Gastroesophageal sphincter (tissue), 4 donors: ENCODE results near the gene FEM1B. TPM values are rescaled to one million over a fixed set of nuclear protein-coding genes. Genes with fewer than 3 reads are reported as not detected.

ENCODE experiments used
- ATAC-seq: fragments of 150-250 bp; one replicate; pipeline ENCODE4 v1.9.1; 2016; ENCODE audit warnings: mild to moderate bottlenecking, moderate library complexity
- H3K27ac ChIP-seq, 4 donors: fragments of 200-600 bp; sonication (generic) in 3 of 4; 1 replicate in 3 of 4; 2 replicates in 1 of 4; pipeline ENCODE4 v1.5.1; 2016 to 2019
- H3K27me3 ChIP-seq: fragments of 200-600 bp; sonication (generic); one replicate; pipeline ENCODE4 v1.5.1; 2019
- H3K36me3 ChIP-seq, 2 donors: fragments of 200-600 bp; sonication (generic); one replicate each; pipeline ENCODE4 v1.5.1; 2019; ENCODE audit warnings: control low read depth in 1 of 2
- H3K4me1 ChIP-seq, 3 donors: fragments of 200-600 bp; sonication (generic); 1 replicate in 2 of 3; 2 replicates in 1 of 3; pipeline ENCODE4 v1.5.1; 2016 to 2019; ENCODE audit warnings: control low read depth in 2 of 3
- H3K4me3 ChIP-seq, 2 donors: fragments of 200-600 bp; sonication (generic); one replicate each; pipeline ENCODE4 v1.5.1; 2019; ENCODE audit warnings: mild to moderate bottlenecking in 1 of 2, moderate library complexity in 1 of 2
- H3K9me3 ChIP-seq, 3 donors: fragments of 200-600 bp; sonication (generic); one replicate each; pipeline ENCODE4 v1.5.1; 2017 to 2019; ENCODE audit warnings: control low read depth in 2 of 3
- EP300 ChIP-seq: sonication (generic); formaldehyde crosslinking; IDR thresholded peaks from one replicate; pipeline ENCODE4 v1.6.1; 2017; ENCODE audit warnings: antibody characterized with exemption, mild to moderate bottlenecking
- POLR2A ChIP-seq, 2 donors: fragments of 450-650 bp; IDR thresholded peaks; one replicate each; pipeline ENCODE4 v1.6.1; 2017; ENCODE audit warnings: antibody characterized with exemption in 2 of 2, mild to moderate bottlenecking in 2 of 2, moderate library complexity in 1 of 2
- POLR2AphosphoS5 ChIP-seq: sonication (generic); formaldehyde crosslinking; IDR thresholded peaks from one replicate; pipeline ENCODE4 v1.6.1; 2017; ENCODE audit warnings: antibody characterized with exemption
- WGBS, 2 donors: methylation state at CpG; one replicate each; pipeline ENCODE4 v1.1.5; 2018; ENCODE audit warnings: low coverage in 1 of 2; 5-methylcytosine and 5-hydroxymethylcytosine counted together
- total RNA-seq, 4 donors: library from RNA; depleted of rRNA; stranded (reverse); fragments of >200 nt; gene quantifications; one replicate each; pipeline ENCODE4 v1.1.0, GENCODE V29; 2016
- TF ChIP-seq, protein P1 (sequence below), 4 experiments: fragments of 200-600 bp in 2 of 4; fragments of 450-650 bp in 2 of 4; sonication (generic) in 1 of 4; IDR thresholded peaks; one replicate each; pipeline ENCODE4 v1.5.1; 2017 to 2019; ENCODE audit warnings: antibody characterized with exemption in 4 of 4, mild to moderate bottlenecking in 2 of 4, moderate library complexity in 2 of 4

Gene FEM1B
- total RNA-seq, 4 donors from 2014 or later: 64.8 to 71.7 (median 67.5) TPM

DNA sequence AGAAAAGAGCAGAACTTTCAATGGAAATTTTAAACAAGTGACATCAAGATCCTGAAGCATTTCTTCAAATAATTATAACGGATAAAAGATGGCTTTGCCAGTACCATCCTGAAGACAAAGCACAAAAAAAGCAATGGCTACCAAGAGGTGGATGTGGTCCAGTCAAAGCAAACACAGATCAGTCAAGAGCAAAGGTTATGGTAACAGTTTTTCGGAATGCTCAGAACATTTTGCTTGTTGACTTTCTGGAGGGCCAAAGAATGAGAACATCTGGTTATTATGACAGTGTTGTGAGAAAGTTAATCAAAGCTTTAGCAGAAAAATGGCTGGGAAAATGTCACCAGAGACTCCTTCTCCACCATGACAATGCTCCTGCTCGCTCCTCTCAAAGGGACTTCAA is 31.5 kb downstream of the FEM1B start:
- ATAC-seq: no peak
- no peak overlapping the region for H3K27ac ChIP-seq
- H3K4me1 ChIP-seq: peaks cover 0 to 23% (median 3%) of the 10 kb centered on the region in 3 donors
- 47 to 55% methylated on average over 2 to 3 of the region's 3 CpGs for WGBS, 2 donors
- no peak for TF ChIP-seq EP300
- TF ChIP-seq POLR2AphosphoS5: no peak
- TF ChIP-seq, protein P1, sequence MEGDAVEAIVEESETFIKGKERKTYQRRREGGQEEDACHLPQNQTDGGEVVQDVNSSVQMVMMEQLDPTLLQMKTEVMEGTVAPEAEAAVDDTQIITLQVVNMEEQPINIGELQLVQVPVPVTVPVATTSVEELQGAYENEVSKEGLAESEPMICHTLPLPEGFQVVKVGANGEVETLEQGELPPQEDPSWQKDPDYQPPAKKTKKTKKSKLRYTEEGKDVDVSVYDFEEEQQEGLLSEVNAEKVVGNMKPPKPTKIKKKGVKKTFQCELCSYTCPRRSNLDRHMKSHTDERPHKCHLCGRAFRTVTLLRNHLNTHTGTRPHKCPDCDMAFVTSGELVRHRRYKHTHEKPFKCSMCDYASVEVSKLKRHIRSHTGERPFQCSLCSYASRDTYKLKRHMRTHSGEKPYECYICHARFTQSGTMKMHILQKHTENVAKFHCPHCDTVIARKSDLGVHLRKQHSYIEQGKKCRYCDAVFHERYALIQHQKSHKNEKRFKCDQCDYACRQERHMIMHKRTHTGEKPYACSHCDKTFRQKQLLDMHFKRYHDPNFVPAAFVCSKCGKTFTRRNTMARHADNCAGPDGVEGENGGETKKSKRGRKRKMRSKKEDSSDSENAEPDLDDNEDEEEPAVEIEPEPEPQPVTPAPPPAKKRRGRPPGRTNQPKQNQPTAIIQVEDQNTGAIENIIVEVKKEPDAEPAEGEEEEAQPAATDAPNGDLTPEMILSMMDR (IDR thresholded peaks at IDR 0.05): no peak
- TF ChIP-seq POLR2A (IDR thresholded peaks at IDR 0.05): no peak
- no peaks in the 10 kb centered on the region for H3K9me3 ChIP-seq
- H3K36me3 ChIP-seq: no peaks in the 10 kb centered on the region
- no peak overlapping the region for H3K4me3 ChIP-seq
- peaks cover 12% of the 10 kb centered on the region for H3K27me3 ChIP-seq

DNA sequence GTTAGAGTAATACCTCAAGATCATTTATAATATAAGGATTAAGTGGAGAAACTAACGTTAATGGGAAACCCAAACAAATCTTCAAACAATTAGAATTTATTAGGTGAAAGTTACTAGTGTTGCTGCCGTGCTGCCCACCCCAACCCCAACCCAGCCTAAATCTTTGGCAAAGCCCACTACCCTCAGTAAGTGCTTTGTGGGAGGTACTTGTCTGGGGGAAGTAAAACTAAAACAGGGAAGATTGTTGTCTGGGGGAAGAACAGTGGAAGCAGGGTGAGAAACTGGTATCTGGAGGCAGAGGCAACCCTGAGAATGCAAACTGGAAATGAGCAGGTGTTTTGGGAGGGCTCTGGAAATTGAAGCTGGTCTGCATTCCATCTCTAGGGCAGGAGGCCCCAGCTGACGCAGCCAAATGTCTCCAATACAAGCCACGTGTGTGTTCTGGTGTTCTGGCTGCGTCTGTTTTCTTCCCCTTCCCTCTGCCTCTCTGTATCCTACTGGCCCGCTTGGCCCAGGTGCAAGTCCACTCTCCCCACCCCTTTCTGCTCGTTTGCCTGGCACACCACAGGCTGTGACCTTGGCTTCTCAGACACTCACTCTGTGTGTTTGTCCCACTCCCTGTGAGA is 32.7 kb downstream of the FEM1B start:
- Histone ChIP-seq H3K4me3 (no peak overlapping the region), H3K36me3 (no peaks in the 10 kb centered on the region), H3K27me3 (peaks cover 20% of the 10 kb centered on the region), H3K9me3 (no peaks in the 10 kb centered on the region), H3K27ac (peak overlapping the region in 2 of 4 donors; percentile 5 to 11), H3K4me1 (peaks cover 0 to 23% (median 3%) of the 10 kb centered on the region in 3 donors)
- WGBS, 2 donors: 53 to 60% methylated on average over 5 of the region's 7 CpGs
- ATAC-seq: no peak
- no peak for TF ChIP-seq POLR2A (IDR thresholded peaks at IDR 0.05)
- TF ChIP-seq, protein P1 (IDR thresholded peaks at IDR 0.05): no peak

DNA sequence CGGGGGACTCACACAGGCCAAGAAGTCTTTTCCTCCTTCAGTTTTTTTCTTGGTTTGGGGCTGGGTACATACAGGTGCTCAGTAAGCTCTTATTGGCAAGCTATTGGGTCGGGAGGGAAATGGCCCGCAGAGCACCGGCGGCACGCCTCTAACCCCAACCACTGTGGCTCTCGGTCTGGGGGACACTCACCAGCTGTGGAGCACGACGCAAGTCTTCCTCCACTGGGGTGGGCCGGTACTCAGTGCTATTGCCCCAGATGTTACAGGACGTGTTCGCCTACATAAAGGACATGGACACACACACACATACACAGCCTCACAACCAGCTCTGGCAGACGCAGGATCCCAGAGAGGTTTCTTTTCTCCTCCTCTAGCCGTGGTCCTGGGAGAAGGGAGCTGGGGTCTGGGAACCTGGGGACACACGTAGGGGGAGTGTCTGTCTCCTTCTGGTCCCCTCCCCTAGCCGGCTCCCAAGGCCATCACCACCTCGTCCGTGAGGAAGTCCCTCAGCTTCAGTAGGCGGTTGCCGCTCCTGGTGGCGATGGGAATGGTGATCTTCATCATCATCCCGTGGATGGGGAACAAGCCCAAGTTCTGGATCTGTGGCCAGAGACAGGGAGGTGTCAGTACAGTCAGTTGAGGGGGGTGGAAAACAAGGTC is 33.4 kb downstream of the FEM1B start:
- Histone ChIP-seq H3K4me1 (peaks cover 0 to 23% (median 3%) of the 10 kb centered on the region in 3 donors), H3K36me3 (no peaks in the 10 kb centered on the region), H3K9me3 (no peaks in the 10 kb centered on the region), H3K27ac (peak overlapping the region in 2 of 4 donors; percentile 5 to 11), H3K4me3 (no peak overlapping the region), H3K27me3 (peaks cover 26% of the 10 kb centered on the region)
- 73% methylated on average over 3 of the region's 22 CpGs; no CpG with 5 or more reads in 1 of the 2 donors for WGBS, 2 donors
- no peak for ATAC-seq
- TF ChIP-seq, protein P1 (IDR thresholded peaks at IDR 0.05): no peak
- no peak for TF ChIP-seq POLR2AphosphoS5
- no peak for TF ChIP-seq POLR2A (IDR thresholded peaks at IDR 0.05)
- no peak for TF ChIP-seq EP300

DNA sequence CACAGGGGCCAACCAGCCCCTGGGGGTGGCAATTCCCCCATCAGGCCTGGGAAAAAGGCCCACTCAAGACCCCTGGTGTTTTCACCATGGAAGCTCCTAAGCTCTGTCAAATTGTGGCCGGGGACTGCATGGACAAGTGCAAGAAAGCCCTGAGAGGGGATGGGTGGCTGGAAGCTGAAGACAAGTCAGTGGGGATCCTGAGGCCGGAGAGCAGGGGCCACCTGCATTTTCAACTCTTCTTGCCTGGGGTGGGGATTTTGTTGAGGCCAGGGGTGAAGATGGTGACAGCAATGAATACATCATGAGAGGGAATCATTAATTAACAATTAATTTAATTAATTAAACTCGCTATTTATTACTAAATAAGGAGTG is 33.9 kb downstream of the FEM1B start:
- Histone ChIP-seq H3K27ac (no peak overlapping the region), H3K4me3 (no peak overlapping the region), H3K9me3 (no peaks in the 10 kb centered on the region), H3K4me1 (peaks cover 0 to 19% (median under 1%) of the 10 kb centered on the region in 3 donors), H3K27me3 (peaks cover 32% of the 10 kb centered on the region), H3K36me3 (no peaks in the 10 kb centered on the region)
- no peak for ATAC-seq
- WGBS, 2 donors: 94 to 96% methylated on average over 3 of the region's 3 CpGs
- TF ChIP-seq POLR2A (IDR thresholded peaks at IDR 0.05) (no peak), EP300 (no peak), POLR2AphosphoS5 (no peak)
- TF ChIP-seq, protein P1 (IDR thresholded peaks at IDR 0.05): no peak
